ENCODE data around the gene TMEM151B. TPM values are rescaled to one million over a fixed set of nuclear protein-coding genes. Genes with fewer than 3 reads are reported as not detected.

Gene TMEM151B
- total RNA-seq, 3 donors from 2014 or later (not counting 1 experiment from before 2014, with no cell fraction given), result not detected

- H3K4me1 ChIP-seq (ENCODE audit: control insufficient read depth, insufficient read depth, low read length), result peaks cover 7% of the 10 kb centered on the region
- TF ChIP-seq CTCF (IDR thresholded peaks at IDR 0.05), result no peak
- no peaks in the 10 kb centered on the region for H3K9me3 ChIP-seq (ENCODE audit: control insufficient read depth, insufficient read depth, low read length)
- Mint-ChIP-seq H3K27ac (no peak overlapping the region), H3K27me3 (ENCODE audit: low read depth in 2 of 2) (peaks cover 47 to 52% of the 10 kb centered on the region in 2 donors), H3K9me3 (no peaks in the 10 kb centered on the region), H3K4me1 (peaks cover 0 to 5% of the 10 kb centered on the region in 2 donors), H3K4me3 (peak overlapping the region; percentile 10), H3K36me3 (no peaks in the 10 kb centered on the region)
- no peak overlapping the region for H3K4me3 ChIP-seq (ENCODE audit: low read length)
- no peak for DNase-seq
- H3K27me3 ChIP-seq (ENCODE audit: control insufficient read depth, insufficient read depth, low read length), result peaks cover 26% of the 10 kb centered on the region
- ATAC-seq, result no peak
- intact Hi-C loops (cut with micrococcal nuclease), result no loop called here
- no peaks in the 10 kb centered on the region for H3K36me3 ChIP-seq (ENCODE audit: control insufficient read depth, insufficient read depth, low read length)
- no peak overlapping the region for H3K27ac ChIP-seq (ENCODE audit: low read length)
- WGBS (ENCODE audit: insufficient coverage), result 73% methylated on average over 7 of the region's 7 CpGs
These were observed 7.5 kb downstream of the TMEM151B start for GRCh38 chr6:44277763-44278162.

GRCh38 chr6:44278315-44278714, 8.1 kb downstream of the TMEM151B start:
- H3K27ac Mint-ChIP-seq, result no peak overlapping the region
- no peaks in the 10 kb centered on the region for H3K36me3 ChIP-seq (ENCODE audit: control insufficient read depth, insufficient read depth, low read length)
- no peak for TF ChIP-seq CTCF (IDR thresholded peaks at IDR 0.05)
- peaks cover 22% of the 10 kb centered on the region for H3K27me3 ChIP-seq (ENCODE audit: control insufficient read depth, insufficient read depth, low read length)
- no peak overlapping the region for H3K27ac ChIP-seq (ENCODE audit: low read length)
- no peak for ATAC-seq
- H3K36me3 Mint-ChIP-seq, result no peaks in the 10 kb centered on the region
- intact Hi-C loops (cut with micrococcal nuclease), result no loop called here
- no peak overlapping the region for H3K4me3 ChIP-seq (ENCODE audit: low read length)
- H3K4me1 ChIP-seq (ENCODE audit: control insufficient read depth, insufficient read depth, low read length), result peaks cover 7% of the 10 kb centered on the region
- H3K4me1 Mint-ChIP-seq, result peaks cover 0 to 5% of the 10 kb centered on the region in 2 donors
- H3K9me3 Mint-ChIP-seq, result no peaks in the 10 kb centered on the region
- DNase-seq, result no peak
- no peak overlapping the region for H3K4me3 Mint-ChIP-seq
- H3K9me3 ChIP-seq (ENCODE audit: control insufficient read depth, insufficient read depth, low read length), result no peaks in the 10 kb centered on the region
- 65% methylated on average over 3 of the region's 3 CpGs for WGBS (ENCODE audit: insufficient coverage)
- H3K27me3 Mint-ChIP-seq (ENCODE audit: low read depth in 2 of 2), result peaks cover 45 to 51% of the 10 kb centered on the region in 2 donors

- Histone ChIP-seq H3K27ac (ENCODE audit: low read length) (no peak overlapping the region), H3K27me3 (ENCODE audit: control insufficient read depth, insufficient read depth, low read length) (peaks cover 21% of the 10 kb centered on the region), H3K4me3 (ENCODE audit: low read length) (no peak overlapping the region), H3K9me3 (ENCODE audit: control insufficient read depth, insufficient read depth, low read length) (no peaks in the 10 kb centered on the region), H3K4me1 (ENCODE audit: control insufficient read depth, insufficient read depth, low read length) (peaks cover 7% of the 10 kb centered on the region), H3K36me3 (ENCODE audit: control insufficient read depth, insufficient read depth, low read length) (no peaks in the 10 kb centered on the region)
- Mint-ChIP-seq H3K27me3 (ENCODE audit: low read depth in 2 of 2) (peaks cover 47 to 52% of the 10 kb centered on the region in 2 donors), H3K36me3 (no peaks in the 10 kb centered on the region), H3K9me3 (no peaks in the 10 kb centered on the region), H3K27ac (no peak overlapping the region), H3K4me1 (peaks cover 0 to 5% of the 10 kb centered on the region in 2 donors), H3K4me3 (no peak overlapping the region)
- no peak for TF ChIP-seq CTCF (IDR thresholded peaks at IDR 0.05)
- WGBS (ENCODE audit: insufficient coverage), result 72% methylated on average over 9 of the region's 9 CpGs
- intact Hi-C loops (cut with micrococcal nuclease), result no loop called here
- ATAC-seq (no peak), DNase-seq (no peak)
These were observed 8.8 kb downstream of the TMEM151B start for GRCh38 chr6:44278774-44279697.

Data from natural killer cell (primary cell).